T-helper 1 cell (primary cell): ENCODE results near the gene SPOP.
"Not testable (repeated sequence)": the region's sequence is repeated elsewhere in the genome, so short reads cannot be mapped to it uniquely, and the experiment has no call there.

Source experiments
- DNase-seq, 5 donors: peaks; one replicate each; pipeline ENCODE4 v3.0.0-alpha.2; 2012 to 2020

Gene SPOP

GRCh38 chr17:49647256-49647585 lies 30.7 kb downstream of the SPOP start:
- DNase-seq, result no peak

GRCh38 chr17:49646391-49647255 lies 31.3 kb downstream of the SPOP start:
- DNase-seq, result peak in 1 of 5 donors; percentile 53

- DNase-seq, result not testable (repeated sequence)
Observed at GRCh38 chr17:49646056-49646390, 31.9 kb downstream of the SPOP start.

- DNase-seq, result no peak
Observed at GRCh38 chr17:49645654-49646053, 32.2 kb downstream of the SPOP start.

GRCh38 chr17:49640556-49640955 lies 37.3 kb downstream of the SPOP start:
- no peak for DNase-seq

- DNase-seq, result no peak
Observed at GRCh38 chr17:49638818-49639217, 39.1 kb downstream of the SPOP start.

GRCh38 chr17:49637739-49638138 lies 40.2 kb downstream of the SPOP start:
- no peak for DNase-seq

- no peak for DNase-seq
Observed at GRCh38 chr17:49637050-49637449, 40.8 kb downstream of the SPOP start.

- no peak for DNase-seq
Observed at GRCh38 chr17:49635121-49635520, 42.8 kb downstream of the SPOP start.

GRCh38 chr17:49634485-49634860 lies 43.4 kb downstream of the SPOP start:
- DNase-seq, result no peak

- DNase-seq, result no peak
Observed at GRCh38 chr17:49633762-49634484, 44.0 kb downstream of the SPOP start.

- DNase-seq, result no peak
Observed at GRCh38 chr17:49633250-49633649, 44.6 kb downstream of the SPOP start.

- DNase-seq, result no peak
Observed at GRCh38 chr17:49632201-49632600, 45.7 kb downstream of the SPOP start.

GRCh38 chr17:49631496-49631895 lies 46.4 kb downstream of the SPOP start:
- no peak for DNase-seq

GRCh38 chr17:49630113-49630900 lies 47.6 kb downstream of the SPOP start:
- DNase-seq, result no peak

GRCh38 chr17:49629447-49629846 lies 48.5 kb downstream of the SPOP start:
- no peak for DNase-seq

- DNase-seq, result no peak
Observed at GRCh38 chr17:49624896-49625295, 53.0 kb downstream of the SPOP start.

- no peak for DNase-seq
Observed at GRCh38 chr17:49621946-49622529, 55.9 kb downstream of the SPOP start.

GRCh38 chr17:49621420-49621819 lies 56.5 kb downstream of the SPOP start:
- DNase-seq, result no peak

- no peak for DNase-seq
Observed at GRCh38 chr17:49618028-49618611, 59.8 kb downstream of the SPOP start.

GRCh38 chr17:49616601-49617131 lies 61.2 kb downstream of the SPOP start:
- DNase-seq, result no peak

- DNase-seq, result no peak
Observed at GRCh38 chr17:49616086-49616485, 61.8 kb downstream of the SPOP start.
